Esophagus squamous epithelium (tissue), 5 donors: Measurements from ENCODE around the gene UBXN7. TPM values are rescaled to one million over a fixed set of nuclear protein-coding genes. Genes with fewer than 3 reads are reported as not detected.
A peak's percentile ranks its signal among the peaks of the same experiment; 100 is the strongest.

Experiments
- DNase-seq: peaks from one replicate; lab custom pipeline; 2025; lab: John Stamatoyannopoulos, UW
- H3K27ac ChIP-seq, 4 donors: fragments of 200-600 bp; sonication (generic); one replicate each; pipeline ENCODE4 v1.5.1; 2016 to 2019; ENCODE audit warnings: mild to moderate bottlenecking in 1 of 4
- H3K27me3 ChIP-seq, 4 donors: fragments of 200-600 bp; sonication (generic); 1 replicate in 3 of 4; 2 replicates in 1 of 4; pipeline versions ENCODE4 v1.5.1 to v1.6.0; 2017 to 2021; ENCODE audit warnings: antibody characterized with exemption in 1 of 4
- H3K36me3 ChIP-seq, 3 donors: fragments of 200-600 bp; sonication (generic); one replicate each; pipeline ENCODE4 v1.5.1; 2016 to 2019
- H3K4me1 ChIP-seq, 3 donors: fragments of 200-600 bp; sonication (generic); one replicate each; pipeline ENCODE4 v1.5.1; 2017 to 2019
- H3K4me3 ChIP-seq, 4 donors: fragments of 200-600 bp; sonication (generic); 1 replicate in 3 of 4; 2 replicates in 1 of 4; pipeline ENCODE4 v1.5.1; 2016 to 2019; ENCODE audit warnings: mild to moderate bottlenecking in 2 of 4, moderate library complexity in 1 of 4
- H3K9me3 ChIP-seq, 3 donors: fragments of 200-600 bp; sonication (generic); one replicate each; pipeline ENCODE4 v1.5.1; 2016 to 2019
- CTCF ChIP-seq, 6 experiments: fragments of 450-650 bp in 4 of 6; fragments of 200-600 bp in 2 of 6; sonication (generic) in 2 of 6; IDR thresholded peaks; one replicate each; pipeline ENCODE4 v1.5.1; 2016 to 2019; ENCODE audit warnings: antibody characterized with exemption in 6 of 6, mild to moderate bottlenecking in 4 of 6, moderate library complexity in 4 of 6
- POLR2A ChIP-seq, 4 donors: fragments of 450-650 bp; IDR thresholded peaks; one replicate each; pipeline ENCODE4 v1.6.1; 2017; ENCODE audit warnings: antibody characterized with exemption in 4 of 4, mild to moderate bottlenecking in 4 of 4, moderate library complexity in 3 of 4
- WGBS, 2 donors: methylation state at CpG; one replicate each; pipeline ENCODE4 v1.1.5; 2018; 5-methylcytosine and 5-hydroxymethylcytosine counted together
- intact Hi-C: fragments of 100-400 bp; cut with DNase I; formaldehyde crosslinking; loops from one replicate; pipeline ENCODE4 v1.15.0; 2022
- total RNA-seq, 4 donors: library from RNA; depleted of rRNA; stranded (reverse); fragments of >200 nt; gene quantifications; one replicate each; pipeline ENCODE4 v1.1.0, GENCODE V29; 2016
- donor health status: DM: yes; HTN: yes; CAD: no.

The UBXN7 gene
- total RNA-seq, 4 donors from 2014 or later = 10.7 to 18.7 (median 14.1) TPM

DNA sequence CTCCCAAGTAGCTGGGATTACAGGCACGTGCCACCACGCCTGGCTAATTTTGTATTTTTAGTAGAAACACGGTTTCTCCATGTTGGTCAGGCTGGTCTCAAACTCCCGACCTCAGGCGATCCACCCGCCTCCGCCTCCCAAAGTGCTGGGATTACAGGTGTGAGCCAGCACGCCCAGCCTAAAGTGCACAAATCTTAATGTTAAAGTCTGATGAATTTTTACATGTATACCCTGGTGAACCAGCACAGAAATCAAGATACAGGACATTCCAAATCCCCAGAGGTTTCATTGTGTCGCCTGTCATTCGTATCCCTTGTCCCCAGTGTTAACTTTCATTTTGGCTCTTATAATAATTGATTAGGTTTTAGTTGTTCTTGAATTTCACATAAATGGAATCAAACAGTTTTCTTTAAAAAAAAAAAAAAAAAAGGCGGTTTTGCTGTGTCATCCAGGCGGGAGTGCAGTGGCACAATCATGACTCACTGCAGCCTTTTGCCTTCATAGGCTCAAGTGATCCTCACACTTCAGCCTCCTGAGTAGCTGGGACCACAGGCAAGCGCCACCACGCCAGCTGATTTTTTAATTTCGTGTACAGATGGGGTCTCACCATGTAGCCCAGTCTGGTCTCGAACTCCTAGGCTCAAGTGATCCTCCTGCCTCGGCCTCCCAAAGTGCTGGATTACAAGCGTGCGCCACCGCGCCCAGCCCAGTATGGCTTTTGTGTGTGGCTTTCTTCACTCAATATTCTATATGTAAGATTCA is 92.6 kb downstream of the UBXN7 start:
- peak overlapping the region in 3 of 4 donors; percentile 79 to 84 (median 82) for H3K27ac ChIP-seq
- TF ChIP-seq CTCF (IDR thresholded peaks at IDR 0.05) (no peak), POLR2A (IDR thresholded peaks at IDR 0.05) (no peak)
- WGBS, 2 donors = 74 to 83% methylated on average over 20 to 21 of the region's 21 CpGs
- H3K27me3 ChIP-seq = peaks cover 0 to 21% (median 0%) of the 10 kb centered on the region in 4 donors
- no peaks in the 10 kb centered on the region for H3K9me3 ChIP-seq
- no peak overlapping the region for H3K4me3 ChIP-seq
- DNase-seq = no peak
- H3K4me1 ChIP-seq = peaks cover 0 to 46% (median 0%) of the 10 kb centered on the region in 3 donors
- H3K36me3 ChIP-seq = no peaks in the 10 kb centered on the region
- intact Hi-C loops = no loop called here

DNA sequence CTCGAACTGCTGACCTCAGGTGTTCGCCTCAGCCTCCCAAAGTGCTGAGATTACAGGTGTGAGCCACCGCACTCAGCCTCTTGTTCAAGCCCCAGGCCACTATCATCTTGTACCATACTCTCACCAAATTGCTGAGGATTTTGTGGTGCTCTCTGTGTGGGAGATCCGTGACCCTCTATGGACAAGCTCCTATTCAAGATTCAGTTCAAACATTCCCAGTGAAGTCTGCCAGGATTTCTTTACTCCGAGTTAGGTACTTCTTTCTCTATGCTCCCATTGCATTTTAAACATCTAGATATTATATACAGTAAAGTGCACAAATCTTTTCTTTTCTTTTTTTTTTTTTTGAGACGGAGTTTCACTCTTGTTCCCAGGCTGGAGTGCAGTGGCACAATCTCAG is 93.2 kb downstream of the UBXN7 start:
- H3K36me3 ChIP-seq = no peaks in the 10 kb centered on the region
- H3K4me3 ChIP-seq = no peak overlapping the region
- intact Hi-C loops = no loop called here
- H3K27me3 ChIP-seq = peaks cover 0 to 24% (median 0%) of the 10 kb centered on the region in 4 donors
- peaks cover 0 to 46% (median 0%) of the 10 kb centered on the region in 3 donors for H3K4me1 ChIP-seq
- DNase-seq = no peak
- no peaks in the 10 kb centered on the region for H3K9me3 ChIP-seq
- TF ChIP-seq CTCF (IDR thresholded peaks at IDR 0.05) = no peak
- no peak for TF ChIP-seq POLR2A (IDR thresholded peaks at IDR 0.05)
- H3K27ac ChIP-seq = peak overlapping the region in 3 of 4 donors; percentile 79 to 84 (median 82)
- WGBS, 2 donors = 80 to 84% methylated on average over 6 of the region's 6 CpGs

DNA sequence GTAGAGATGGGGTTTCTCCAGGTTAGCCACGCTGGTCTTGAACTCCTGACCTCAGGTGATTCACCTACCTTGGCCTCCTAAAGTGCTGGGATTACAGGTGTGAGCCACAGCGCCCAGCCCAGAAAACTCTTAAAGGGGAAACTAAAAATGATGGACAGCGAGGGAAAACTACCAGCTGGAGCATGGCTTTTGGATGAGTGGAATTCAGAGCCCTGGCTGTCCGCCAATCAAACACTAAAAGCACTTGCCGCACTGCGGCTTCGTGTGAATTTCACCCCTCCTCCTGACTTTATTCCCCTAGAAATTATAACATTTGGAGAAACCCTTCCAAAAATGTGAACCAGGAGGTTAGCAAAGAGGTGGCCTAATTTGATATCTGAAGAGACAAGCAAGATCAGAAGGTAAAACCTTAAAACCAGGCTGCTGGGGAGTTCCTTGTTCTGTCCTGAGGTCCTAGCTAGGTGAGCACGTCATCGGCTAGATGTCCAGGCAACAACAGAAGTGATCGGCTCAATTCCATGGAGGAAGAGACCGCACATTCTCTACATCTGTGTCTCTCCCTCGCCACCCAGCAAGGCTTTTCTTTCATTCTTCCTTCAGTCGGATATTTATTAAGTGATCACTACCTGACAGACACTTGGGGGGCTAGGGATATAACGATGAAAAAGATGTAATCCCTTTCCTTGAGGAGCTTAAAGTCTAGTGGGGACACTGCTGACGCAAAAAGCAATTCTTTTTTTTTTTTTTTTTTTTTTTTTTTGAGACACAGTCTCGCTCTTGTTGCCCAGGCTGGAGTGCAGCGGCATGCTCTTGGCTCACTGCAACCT is 95.7 kb downstream of the UBXN7 start:
- Histone ChIP-seq H3K27ac (peak overlapping the region in 3 of 4 donors; percentile 31 to 62 (median 35)), H3K4me3 (peak overlapping the region in 1 of 4 donors; percentile 12), H3K4me1 (peaks cover 0 to 46% (median 0%) of the 10 kb centered on the region in 3 donors), H3K36me3 (no peaks in the 10 kb centered on the region), H3K27me3 (peaks cover 0 to 31% (median 0%) of the 10 kb centered on the region in 4 donors), H3K9me3 (no peaks in the 10 kb centered on the region)
- WGBS, 2 donors = 67 to 74% methylated on average over 15 to 16 of the region's 17 CpGs
- TF ChIP-seq POLR2A (IDR thresholded peaks at IDR 0.05) (no peak), CTCF (IDR thresholded peaks at IDR 0.05) (no peak)
- intact Hi-C loops = no loop called here
- no peak for DNase-seq

- DNase-seq = no peak
- WGBS, 2 donors = 71 to 73% methylated on average over 7 to 12 of the region's 12 CpGs
- no peaks in the 10 kb centered on the region for H3K9me3 ChIP-seq
These were observed 96.7 kb downstream of the UBXN7 start for GRCh38 chr3:196335503-196335948.

More at GRCh38 chr3:196335503-196335948, 96.7 kb downstream of the UBXN7 start:
- no peak overlapping the region for H3K27ac ChIP-seq
- no peak for TF ChIP-seq POLR2A (IDR thresholded peaks at IDR 0.05)
- TF ChIP-seq CTCF (IDR thresholded peaks at IDR 0.05) = no peak
- peaks cover 0 to 45% (median 0%) of the 10 kb centered on the region in 3 donors for H3K4me1 ChIP-seq
- H3K27me3 ChIP-seq = peaks cover 0 to 39% (median 0%) of the 10 kb centered on the region in 4 donors
- intact Hi-C loops = no loop called here
- H3K4me3 ChIP-seq = no peak overlapping the region
- no peaks in the 10 kb centered on the region for H3K36me3 ChIP-seq
